PC-3 (cell line): ENCODE data around the gene CLEC2A. TPM values are rescaled to one million over a fixed set of nuclear protein-coding genes. Genes with fewer than 3 reads are reported as not detected.

Source experiments
- ATAC-seq: fragments of 200-7000 bp; cut with Tn5 transposase; 2 replicates; pipeline ENCODE4 v1.9.1; 2020; ENCODE audit warnings: mild to moderate bottlenecking, moderate library complexity
- BruUV-seq: library from RNA; stranded (reverse); fragments of 400-500 nt; replicated peaks from 2 replicates; lab custom pipeline; 2021; lab: Mats Ljungman, UMichigan
- CTCF ChIA-PET: fragments of 300-600 bp; sonication (Branson Sonifier 250); formaldehyde crosslinking; loops from one replicate; lab custom pipeline; 2022; ENCODE audit warnings: antibody characterized with exemption; lab: Charles Lee
- POLR2A ChIA-PET: fragments of 300-600 bp; sonication (Branson Sonifier 250); formaldehyde crosslinking; loops from one replicate; lab custom pipeline; 2022; ENCODE audit warnings: antibody characterized with exemption; ENCODE audit not compliant: unreplicated experiment; lab: Charles Lee
- DNase-seq: peaks from one replicate; pipeline ENCODE4 v3.0.0-alpha.2; 2015
- H2AFZ ChIP-seq: fragments of 300-600 bp; sonication (generic); 2 replicates; pipeline ENCODE4 v1.6.0; 2016; ENCODE audit warnings: antibody characterized with exemption, low read length
- H3F3A ChIP-seq: fragments of 300-600 bp; sonication (generic); one replicate; pipeline ENCODE4 v1.6.0; 2017; ENCODE audit warnings: antibody characterized with exemption, low read length, control low read depth, mild to moderate bottlenecking; ENCODE audit not compliant: unreplicated experiment
- H3K27ac ChIP-seq: fragments of 300-600 bp; sonication (generic); 2 replicates; pipeline ENCODE4 v1.5.1; 2016; ENCODE audit warnings: mild to moderate bottlenecking, low read length
- H3K27me3 ChIP-seq: fragments of 300-600 bp; sonication (generic); 2 replicates; pipeline ENCODE4 v1.6.1; 2016; ENCODE audit warnings: low read length, mixed read lengths
- H3K36me3 ChIP-seq: fragments of 300-600 bp; sonication (generic); 2 replicates; pipeline ENCODE4 v1.6.1; 2016; ENCODE audit warnings: low read depth, mixed run types, low read length, mixed read lengths
- H3K4me1 ChIP-seq: fragments of 300-600 bp; sonication (generic); 2 replicates; pipeline ENCODE4 v1.5.1; 2016; ENCODE audit warnings: low read length; ENCODE audit not compliant: insufficient read depth
- H3K4me2 ChIP-seq: fragments of 300-600 bp; sonication (generic); 2 replicates; pipeline ENCODE4 v1.6.0; 2016; ENCODE audit warnings: low read length
- H3K4me3 ChIP-seq: fragments of 300-600 bp; sonication (generic); 2 replicates; pipeline ENCODE4 v1.5.1; 2016; ENCODE audit warnings: mild to moderate bottlenecking, low read length, mixed read lengths
- H3K79me2 ChIP-seq: fragments of 300-600 bp; sonication (generic); 2 replicates; pipeline ENCODE4 v1.6.1; 2017; ENCODE audit warnings: low read length, mixed read lengths
- H3K9ac ChIP-seq: fragments of 300-600 bp; sonication (generic); 2 replicates; pipeline ENCODE4 v1.6.0; 2016; ENCODE audit warnings: mild to moderate bottlenecking, low read length
- H3K9me2 ChIP-seq: fragments of 300-600 bp; sonication (generic); replicated peaks from 2 replicates; pipeline ENCODE4 v1.6.1; 2016; ENCODE audit warnings: mixed run types, low read length, mixed read lengths
- H3K9me3 ChIP-seq: fragments of 300-600 bp; sonication (generic); 2 replicates; pipeline ENCODE4 v1.6.1; 2016; ENCODE audit warnings: low read length, mixed read lengths
- H4K20me1 ChIP-seq: fragments of 300-600 bp; sonication (generic); 2 replicates; pipeline ENCODE4 v1.6.1; 2016; ENCODE audit warnings: low read length, mixed read lengths
- EZH2 ChIP-seq: fragments of 300-600 bp; sonication (generic); IDR thresholded peaks from one replicate; pipeline ENCODE4 v1.6.1; 2017; ENCODE audit warnings: antibody characterized with exemption, mild to moderate bottlenecking, low read length; ENCODE audit not compliant: unreplicated experiment
- EZH2phosphoT487 ChIP-seq: fragments of 300-600 bp; sonication (generic); IDR thresholded peaks from 2 replicates; pipeline ENCODE4 v1.6.1; 2018; ENCODE audit warnings: mild to moderate bottlenecking, antibody characterized with exemption, low read length, borderline replicate concordance
- intact Hi-C: fragments of 100-400 bp; cut with micrococcal nuclease; formaldehyde crosslinking; loops from 2 replicates; pipeline ENCODE4 v1.9.0; 2023
- total RNA-seq: library from RNA; depleted of rRNA; stranded (reverse); fragments of >200 nt; gene quantifications from 2 replicates; pipeline ENCODE4 v1.2.3, GENCODE V29; 2014
- TF ChIP-seq, protein P1 (sequence below): fragments of 300-600 bp; sonication (generic); conservative IDR thresholded peaks from 2 replicates; pipeline ENCODE4 v1.5.1; 2017; ENCODE audit warnings: antibody characterized with exemption, low read depth, mild to moderate bottlenecking, low read length

CLEC2A gene
- total RNA-seq, 1 experiment from 2014 or later: not detected

DNA sequence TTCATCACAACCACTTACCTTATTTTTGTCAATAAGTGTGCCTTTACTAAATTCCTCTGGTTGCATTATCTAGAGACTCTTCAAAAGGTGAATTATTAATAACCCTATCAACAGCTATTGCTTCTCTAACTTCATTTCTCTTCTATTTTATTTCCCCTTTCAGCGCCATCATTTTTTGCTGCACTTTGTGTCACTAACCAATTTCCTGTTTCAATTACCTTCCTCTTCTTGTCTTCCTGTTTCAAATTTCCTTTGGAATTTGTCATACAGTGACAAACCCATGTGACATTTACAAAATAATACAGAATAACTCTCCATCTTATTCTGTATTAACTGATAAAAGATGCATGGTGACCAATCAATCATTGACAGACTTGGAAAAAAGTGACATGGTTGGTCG is 12.2 kb upstream of the CLEC2A start:
- Histone ChIP-seq H3K4me1 (no peaks in the 10 kb centered on the region), H3K27ac (no peak overlapping the region), H3K27me3 (peaks cover 25% of the 10 kb centered on the region), H3F3A (no peaks in the 10 kb centered on the region), H3K4me2 (no peak overlapping the region), H3K9me3 (no peaks in the 10 kb centered on the region), H3K79me2 (no peaks in the 10 kb centered on the region), H3K9me2 (no peaks in the 10 kb centered on the region), H3K36me3 (no peaks in the 10 kb centered on the region), H3K4me3 (no peak overlapping the region), H4K20me1 (no peaks in the 10 kb centered on the region), H3K9ac (no peak overlapping the region), H2AFZ (no peak overlapping the region)
- ATAC-seq (no peak), DNase-seq (no peak)
- CTCF ChIA-PET: no interaction called here
- intact Hi-C loops: loop anchor here (5.0 to 10.0 kb wide), 2 partner anchors 60 to 198 kb away; no protein-coding TSS in a partner anchor
- no TSS peak for BruUV-seq
- POLR2A ChIA-PET: no interaction called here
- TF ChIP-seq EZH2phosphoT487 (no peak), EZH2 (no peak)
- TF ChIP-seq, protein P1, sequence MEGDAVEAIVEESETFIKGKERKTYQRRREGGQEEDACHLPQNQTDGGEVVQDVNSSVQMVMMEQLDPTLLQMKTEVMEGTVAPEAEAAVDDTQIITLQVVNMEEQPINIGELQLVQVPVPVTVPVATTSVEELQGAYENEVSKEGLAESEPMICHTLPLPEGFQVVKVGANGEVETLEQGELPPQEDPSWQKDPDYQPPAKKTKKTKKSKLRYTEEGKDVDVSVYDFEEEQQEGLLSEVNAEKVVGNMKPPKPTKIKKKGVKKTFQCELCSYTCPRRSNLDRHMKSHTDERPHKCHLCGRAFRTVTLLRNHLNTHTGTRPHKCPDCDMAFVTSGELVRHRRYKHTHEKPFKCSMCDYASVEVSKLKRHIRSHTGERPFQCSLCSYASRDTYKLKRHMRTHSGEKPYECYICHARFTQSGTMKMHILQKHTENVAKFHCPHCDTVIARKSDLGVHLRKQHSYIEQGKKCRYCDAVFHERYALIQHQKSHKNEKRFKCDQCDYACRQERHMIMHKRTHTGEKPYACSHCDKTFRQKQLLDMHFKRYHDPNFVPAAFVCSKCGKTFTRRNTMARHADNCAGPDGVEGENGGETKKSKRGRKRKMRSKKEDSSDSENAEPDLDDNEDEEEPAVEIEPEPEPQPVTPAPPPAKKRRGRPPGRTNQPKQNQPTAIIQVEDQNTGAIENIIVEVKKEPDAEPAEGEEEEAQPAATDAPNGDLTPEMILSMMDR: no peak

DNA sequence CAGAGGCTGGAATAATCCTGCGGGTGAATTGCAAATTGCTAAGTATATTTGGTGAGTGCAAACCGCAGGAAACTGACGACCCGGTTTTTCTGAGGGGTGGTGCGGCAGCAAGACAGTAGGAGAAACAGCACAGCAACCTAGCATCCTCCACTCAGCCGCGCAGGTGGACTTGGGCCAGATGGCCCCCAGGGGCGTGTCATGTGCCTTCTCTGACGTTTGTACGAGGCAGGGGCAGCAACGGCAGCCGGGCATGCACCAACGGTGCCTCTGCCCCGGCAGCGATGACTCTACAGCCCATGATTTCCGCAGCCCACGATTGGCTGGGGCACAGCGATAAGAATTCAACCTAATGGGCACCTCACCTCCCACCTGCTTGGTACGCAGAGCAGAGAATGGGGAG is 11.1 kb upstream of the CLEC2A start:
- H3K9me2 ChIP-seq: no peaks in the 10 kb centered on the region
- H3K27me3 ChIP-seq: peaks cover 19% of the 10 kb centered on the region
- H3K36me3 ChIP-seq: no peaks in the 10 kb centered on the region
- no peaks in the 10 kb centered on the region for H3K9me3 ChIP-seq
- H3K4me1 ChIP-seq: no peaks in the 10 kb centered on the region
- DNase-seq: no peak
- no TSS peak for BruUV-seq
- H3K4me2 ChIP-seq: no peak overlapping the region
- ChIA-PET POLR2A (no interaction called here), CTCF (no interaction called here)
- H4K20me1 ChIP-seq: no peaks in the 10 kb centered on the region
- no peak overlapping the region for H3K27ac ChIP-seq
- intact Hi-C loops: loop anchor here (5.0 to 10.0 kb wide), 2 partner anchors 62 to 199 kb away; no protein-coding TSS in a partner anchor
- no peak for ATAC-seq
- no peak for TF ChIP-seq EZH2phosphoT487
- no peak for TF ChIP-seq EZH2
- TF ChIP-seq, protein P1: no peak
- no peaks in the 10 kb centered on the region for H3F3A ChIP-seq
- no peak overlapping the region for H3K4me3 ChIP-seq
- H3K9ac ChIP-seq: no peak overlapping the region
- H3K79me2 ChIP-seq: no peaks in the 10 kb centered on the region
- H2AFZ ChIP-seq: no peak overlapping the region

DNA sequence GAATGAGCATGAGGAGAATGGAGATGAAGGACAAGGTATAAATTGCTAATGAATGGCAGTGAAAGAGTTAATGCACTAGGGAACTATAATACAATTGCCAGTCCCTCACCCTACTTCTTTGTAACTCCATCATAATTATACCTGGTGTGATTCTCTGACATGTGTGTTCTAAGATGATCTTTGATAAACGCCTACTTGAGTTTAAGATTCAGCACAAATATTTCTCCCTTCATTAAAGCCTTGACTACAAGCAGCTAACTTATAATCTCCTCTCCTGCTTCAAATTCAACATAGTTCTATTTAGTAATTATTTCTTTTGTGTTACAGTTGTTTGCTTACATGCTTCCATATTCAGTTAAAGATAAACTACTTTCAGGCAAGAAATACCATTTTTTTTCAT is 9.7 kb upstream of the CLEC2A start:
- no TSS peak for BruUV-seq
- Histone ChIP-seq H3K9me2 (no peaks in the 10 kb centered on the region), H3K9me3 (no peaks in the 10 kb centered on the region), H3K4me1 (no peaks in the 10 kb centered on the region), H3K4me3 (no peak overlapping the region), H2AFZ (no peak overlapping the region), H3K4me2 (no peak overlapping the region), H3K79me2 (no peaks in the 10 kb centered on the region), H3K27ac (no peak overlapping the region), H3F3A (no peaks in the 10 kb centered on the region), H4K20me1 (no peaks in the 10 kb centered on the region), H3K9ac (no peak overlapping the region), H3K36me3 (no peaks in the 10 kb centered on the region), H3K27me3 (peaks cover 19% of the 10 kb centered on the region)
- no peak for TF ChIP-seq EZH2phosphoT487
- TF ChIP-seq, protein P1: no peak
- TF ChIP-seq EZH2: no peak
- ATAC-seq: no peak
- no peak for DNase-seq
- intact Hi-C loops: loop anchor here (5.0 to 10.0 kb wide), 2 partner anchors 63 to 200 kb away; no protein-coding TSS in a partner anchor
- ChIA-PET POLR2A (no interaction called here), CTCF (no interaction called here)
